ENCODE measurements around the gene EDN1.

The EDN1 gene

DNA sequence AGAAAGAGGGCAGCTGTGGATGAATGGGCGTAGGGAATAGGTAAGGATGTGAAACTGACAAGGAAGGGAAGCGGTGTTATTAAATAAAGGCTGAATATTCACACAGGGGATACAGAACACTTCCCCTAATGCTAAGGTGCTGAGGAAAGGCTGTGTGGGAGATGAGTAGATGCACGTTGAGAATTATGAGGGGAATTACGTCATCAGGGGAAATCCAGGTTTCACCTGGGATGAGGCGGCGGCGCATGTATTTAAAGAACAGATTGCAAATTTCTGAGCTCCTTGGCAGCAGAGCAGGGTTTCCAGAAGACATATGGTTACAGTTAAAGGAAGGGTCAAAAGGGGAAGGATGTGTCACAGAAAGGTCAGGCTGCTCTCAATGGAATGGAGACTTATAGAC is 28.7 kb upstream of the EDN1 start:
- Histone ChIP-seq H3K9ac (no peak overlapping the region), H3K4me1 (ENCODE audit: low read depth, poor library complexity, severe bottlenecking) (no peaks in the 10 kb centered on the region), H3K27ac (no peak overlapping the region), H2AFZ (ENCODE audit: low read depth) (no peak overlapping the region), H3K4me3 (IDR thresholded peaks at IDR 0.05; ENCODE audit: insufficient read depth, low read depth, low read length) (no peak overlapping the region), H4K20me1 (ENCODE audit: insufficient read depth) (no peaks in the 10 kb centered on the region), H3K27me3 (ENCODE audit: insufficient read depth, low read depth) (no peaks in the 10 kb centered on the region), H3K4me2 (no peak overlapping the region), H3K79me2 (ENCODE audit: insufficient read depth, low read depth) (no peaks in the 10 kb centered on the region), H3K36me3 (ENCODE audit: insufficient read depth) (no peaks in the 10 kb centered on the region)
- TF ChIP-seq, protein P1, sequence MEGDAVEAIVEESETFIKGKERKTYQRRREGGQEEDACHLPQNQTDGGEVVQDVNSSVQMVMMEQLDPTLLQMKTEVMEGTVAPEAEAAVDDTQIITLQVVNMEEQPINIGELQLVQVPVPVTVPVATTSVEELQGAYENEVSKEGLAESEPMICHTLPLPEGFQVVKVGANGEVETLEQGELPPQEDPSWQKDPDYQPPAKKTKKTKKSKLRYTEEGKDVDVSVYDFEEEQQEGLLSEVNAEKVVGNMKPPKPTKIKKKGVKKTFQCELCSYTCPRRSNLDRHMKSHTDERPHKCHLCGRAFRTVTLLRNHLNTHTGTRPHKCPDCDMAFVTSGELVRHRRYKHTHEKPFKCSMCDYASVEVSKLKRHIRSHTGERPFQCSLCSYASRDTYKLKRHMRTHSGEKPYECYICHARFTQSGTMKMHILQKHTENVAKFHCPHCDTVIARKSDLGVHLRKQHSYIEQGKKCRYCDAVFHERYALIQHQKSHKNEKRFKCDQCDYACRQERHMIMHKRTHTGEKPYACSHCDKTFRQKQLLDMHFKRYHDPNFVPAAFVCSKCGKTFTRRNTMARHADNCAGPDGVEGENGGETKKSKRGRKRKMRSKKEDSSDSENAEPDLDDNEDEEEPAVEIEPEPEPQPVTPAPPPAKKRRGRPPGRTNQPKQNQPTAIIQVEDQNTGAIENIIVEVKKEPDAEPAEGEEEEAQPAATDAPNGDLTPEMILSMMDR (conservative IDR thresholded peaks at IDR 0.05; ENCODE audit: low read depth, low read length), result no peak

- no peak overlapping the region for H3K4me2 ChIP-seq
- H3K9ac ChIP-seq, result no peak overlapping the region
- H3K4me1 ChIP-seq (ENCODE audit: low read depth, poor library complexity, severe bottlenecking), result no peaks in the 10 kb centered on the region
- no peaks in the 10 kb centered on the region for H3K79me2 ChIP-seq (ENCODE audit: insufficient read depth, low read depth)
- H2AFZ ChIP-seq (ENCODE audit: low read depth), result no peak overlapping the region
- TF ChIP-seq, protein P1 (conservative IDR thresholded peaks at IDR 0.05; ENCODE audit: low read depth, low read length), result no peak
- H3K4me3 ChIP-seq (IDR thresholded peaks at IDR 0.05; ENCODE audit: insufficient read depth, low read depth, low read length), result no peak overlapping the region
- no peak overlapping the region for H3K27ac ChIP-seq
- no peaks in the 10 kb centered on the region for H3K36me3 ChIP-seq (ENCODE audit: insufficient read depth)
- no peaks in the 10 kb centered on the region for H4K20me1 ChIP-seq (ENCODE audit: insufficient read depth)
- H3K27me3 ChIP-seq (ENCODE audit: insufficient read depth, low read depth), result no peaks in the 10 kb centered on the region
These were observed 27.7 kb upstream of the EDN1 start for GRCh38 chr6:12262236-12263061.

DNA sequence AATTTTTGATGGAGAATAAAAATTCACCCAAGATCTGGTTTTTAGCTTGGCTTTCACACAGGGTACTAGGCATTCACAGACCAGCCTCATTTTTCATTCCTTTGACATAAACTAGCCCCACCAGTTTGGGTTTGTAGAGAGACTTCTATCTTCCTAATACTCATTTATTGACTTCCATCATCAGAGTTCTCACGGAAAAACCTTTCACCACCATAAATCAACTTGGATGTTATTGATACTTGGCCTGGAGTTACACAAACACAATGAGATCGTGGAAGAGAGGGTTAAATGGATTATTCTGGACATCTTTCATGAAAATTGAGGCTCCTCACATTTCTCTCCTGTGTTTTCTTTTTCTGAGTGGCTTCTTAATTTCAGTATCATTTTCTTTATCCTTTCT is 26.8 kb upstream of the EDN1 start:
- H2AFZ ChIP-seq (ENCODE audit: low read depth), result no peak overlapping the region
- H3K9ac ChIP-seq, result no peak overlapping the region
- H3K27me3 ChIP-seq (ENCODE audit: insufficient read depth, low read depth), result no peaks in the 10 kb centered on the region
- H3K27ac ChIP-seq, result no peak overlapping the region
- no peak overlapping the region for H3K4me2 ChIP-seq
- H3K79me2 ChIP-seq (ENCODE audit: insufficient read depth, low read depth), result no peaks in the 10 kb centered on the region
- H3K4me3 ChIP-seq (IDR thresholded peaks at IDR 0.05; ENCODE audit: insufficient read depth, low read depth, low read length), result no peak overlapping the region
- H3K4me1 ChIP-seq (ENCODE audit: low read depth, poor library complexity, severe bottlenecking), result no peaks in the 10 kb centered on the region
- TF ChIP-seq, protein P1 (conservative IDR thresholded peaks at IDR 0.05; ENCODE audit: low read depth, low read length), result no peak
- H3K36me3 ChIP-seq (ENCODE audit: insufficient read depth), result no peaks in the 10 kb centered on the region
- no peaks in the 10 kb centered on the region for H4K20me1 ChIP-seq (ENCODE audit: insufficient read depth)

DNA sequence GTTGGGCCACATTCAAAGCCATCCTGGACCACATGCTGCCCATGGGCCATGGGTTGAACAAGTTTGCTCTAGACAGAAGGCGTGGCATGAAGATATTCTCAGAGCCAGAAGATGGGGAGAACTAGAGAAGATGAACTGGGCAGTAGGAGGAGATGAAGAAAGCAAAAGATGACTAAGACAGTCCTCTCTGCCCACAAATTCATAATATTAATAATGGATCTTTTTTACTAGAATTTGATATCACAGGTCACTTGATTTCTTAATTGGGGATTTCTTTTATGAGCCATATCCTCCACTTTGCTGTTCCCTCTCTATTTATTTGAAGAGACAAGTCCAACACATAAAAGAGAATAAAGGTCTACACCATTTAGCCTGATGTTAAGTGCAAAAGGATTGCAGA is 25.5 kb upstream of the EDN1 start:
- Histone ChIP-seq H3K36me3 (ENCODE audit: insufficient read depth) (no peaks in the 10 kb centered on the region), H4K20me1 (ENCODE audit: insufficient read depth) (no peaks in the 10 kb centered on the region), H3K79me2 (ENCODE audit: insufficient read depth, low read depth) (no peaks in the 10 kb centered on the region), H3K4me3 (IDR thresholded peaks at IDR 0.05; ENCODE audit: insufficient read depth, low read depth, low read length) (no peak overlapping the region), H2AFZ (ENCODE audit: low read depth) (no peak overlapping the region), H3K4me1 (ENCODE audit: low read depth, poor library complexity, severe bottlenecking) (no peaks in the 10 kb centered on the region), H3K27me3 (ENCODE audit: insufficient read depth, low read depth) (no peaks in the 10 kb centered on the region), H3K27ac (no peak overlapping the region), H3K9ac (no peak overlapping the region), H3K4me2 (no peak overlapping the region)
- TF ChIP-seq, protein P1 (conservative IDR thresholded peaks at IDR 0.05; ENCODE audit: low read depth, low read length), result no peak
